H1 (cell line): ENCODE results near the gene INPP5J. TPM values are rescaled to one million over a fixed set of nuclear protein-coding genes. Genes with fewer than 3 reads are reported as not detected.

Source experiments
- CTCF ChIA-PET: fragments of 300-600 bp; sonication (Branson Sonifier 250); formaldehyde crosslinking; loops from one replicate; lab custom pipeline; 2021; ENCODE audit not compliant: partially characterized antibody; lab: Charles Lee
- POLR2A ChIA-PET: fragments of 300-600 bp; sonication (Branson Sonifier 250); formaldehyde crosslinking; loops from one replicate; lab custom pipeline; 2021; ENCODE audit warnings: inconsistent platforms; ENCODE audit not compliant: partially characterized antibody; lab: Charles Lee
- DNase-seq, 2 experiments: peaks; one replicate each; pipeline versions ENCODE4 v3.0.0 to v3.0.0-alpha.2; 2010 to 2022; ENCODE audit warnings: low spot score in 2 of 2, low read depth in 1 of 2, mixed read lengths in 1 of 2
- FAIRE-seq: peaks from 2 replicates; lab custom pipeline; 2011; peaks lifted over from hg19 to GRCh38; lab: Jason Lieb, UNC
- H2AFZ ChIP-seq: 2 replicates; pipeline ENCODE4 v1.8.1; 2012; ENCODE audit warnings: low read length, inconsistent platforms
- H2AK5ac ChIP-seq: 2 replicates; pipeline ENCODE4 v1.6.1; 2013; ENCODE audit warnings: low read depth, low read length
- H2BK120ac ChIP-seq: replicated peaks from 2 replicates; pipeline ENCODE3; 2013; ENCODE audit warnings: low read depth, low read length, inconsistent platforms
- H2BK12ac ChIP-seq: 2 replicates; pipeline ENCODE4 v1.6.1; 2013; ENCODE audit warnings: low read depth, low read length
- H2BK15ac ChIP-seq: 2 replicates; pipeline ENCODE4 v1.6.1; 2013; ENCODE audit warnings: low read length
- H2BK20ac ChIP-seq: 2 replicates; pipeline ENCODE4 v1.6.1; 2013; ENCODE audit warnings: low read length
- H2BK5ac ChIP-seq: 2 replicates; pipeline ENCODE4 v1.6.1; 2013; ENCODE audit warnings: low read depth, low read length
- H3K14ac ChIP-seq: 2 replicates; pipeline ENCODE4 v1.6.1; 2013; ENCODE audit warnings: inconsistent platforms; ENCODE audit not compliant: insufficient read length
- H3K18ac ChIP-seq: 2 replicates; pipeline ENCODE4 v1.6.1; 2013; ENCODE audit warnings: low read length; ENCODE audit errors: extremely low read depth
- H3K23ac ChIP-seq: 2 replicates; pipeline ENCODE4 v1.6.1; 2013; ENCODE audit warnings: inconsistent platforms; ENCODE audit not compliant: insufficient read length
- H3K23me2 ChIP-seq: 2 replicates; pipeline ENCODE4 v1.6.1; 2013; ENCODE audit warnings: low read depth, low read length
- H3K27ac ChIP-seq: 2 replicates; pipeline ENCODE4 v1.6.1; 2011; ENCODE audit warnings: low read depth, low read length, inconsistent platforms
- H3K27me3 ChIP-seq, 4 experiments: replicated peaks in 1 of 4; 1 replicate in 1 of 4; 2 replicates in 3 of 4; pipeline versions ENCODE4 v1.6.1 to v1.8.1; 2011 to 2013; ENCODE audit warnings: low read length in 3 of 4, mild to moderate bottlenecking in 3 of 4, inconsistent platforms in 2 of 4, mixed read lengths in 2 of 4, moderate library complexity in 1 of 4; ENCODE audit not compliant: control insufficient read depth in 3 of 4, insufficient read depth in 3 of 4; ENCODE audit errors: extremely low read depth in 1 of 4
- H3K36me3 ChIP-seq, 4 experiments: 2 replicates each; pipeline versions ENCODE4 v1.6.1 to v1.8.1; 2011 to 2013; ENCODE audit warnings: mild to moderate bottlenecking in 4 of 4, low read length in 3 of 4, moderate library complexity in 2 of 4, control low read depth in 1 of 4, inconsistent platforms in 1 of 4; ENCODE audit not compliant: insufficient read depth in 4 of 4, control insufficient read depth in 2 of 4
- H3K4ac ChIP-seq: replicated peaks from 2 replicates; pipeline ENCODE3; 2013; ENCODE audit warnings: low read length, low read depth, mixed read lengths, inconsistent platforms; ENCODE audit not compliant: insufficient read length
- H3K4me1 ChIP-seq, 4 experiments: replicated peaks in 1 of 4; 1 replicate in 1 of 4; 2 replicates in 3 of 4; pipeline versions ENCODE4 v1.6.1 to v1.8.1; 2011 to 2013; ENCODE audit warnings: low read length in 3 of 4, inconsistent platforms in 2 of 4, mixed read lengths in 1 of 4; ENCODE audit not compliant: insufficient read depth in 4 of 4, control insufficient read depth in 3 of 4
- H3K4me2 ChIP-seq, 2 experiments: 2 replicates each; pipeline versions ENCODE4 v1.6.1 to v1.8.1; 2011 to 2013; ENCODE audit warnings: low read depth in 2 of 2, low read length in 2 of 2, control low read depth in 1 of 2, inconsistent platforms in 1 of 2, mild to moderate bottlenecking in 1 of 2; ENCODE audit not compliant: insufficient read depth in 1 of 2
- H3K4me3 ChIP-seq, 4 experiments: fragments of 200-600, 300-600 bp in 1 of 4; sonication (generic), shearing (Covaris generic), sonication (Bioruptor Twin) in 1 of 4; 2 replicates each; pipeline versions ENCODE4 v1.5.1 to v1.8.1; 2011 to 2016; ENCODE audit warnings: low read length in 4 of 4, low read depth in 3 of 4, control low read depth in 2 of 4, inconsistent platforms in 2 of 4, mild to moderate bottlenecking in 2 of 4, mixed read lengths in 1 of 4, moderate library complexity in 1 of 4; ENCODE audit not compliant: insufficient read depth in 2 of 4; ENCODE audit errors: extremely low read depth in 1 of 4
- H3K56ac ChIP-seq: replicated peaks from 2 replicates; pipeline ENCODE3; 2013; ENCODE audit warnings: low read depth, mild to moderate bottlenecking, mixed read lengths, low read length, inconsistent platforms; ENCODE audit not compliant: insufficient read length
- H3K79me1 ChIP-seq: 2 replicates; pipeline ENCODE4 v1.6.1; 2013; ENCODE audit warnings: low read depth, low read length, control low read depth
- H3K79me2 ChIP-seq, 2 experiments: 2 replicates each; pipeline versions ENCODE4 v1.6.1 to v1.8.1; 2012 to 2013; ENCODE audit warnings: low read length in 2 of 2, mild to moderate bottlenecking in 2 of 2, inconsistent platforms in 1 of 2; ENCODE audit not compliant: insufficient read depth in 2 of 2, control insufficient read depth in 1 of 2
- H3K9ac ChIP-seq, 4 experiments: replicated peaks in 1 of 4; 1 replicate in 1 of 4; 2 replicates in 3 of 4; pipeline versions ENCODE4 v1.6.1 to v1.8.1; 2011 to 2013; ENCODE audit warnings: low read depth in 3 of 4, low read length in 3 of 4, control low read depth in 2 of 4, mild to moderate bottlenecking in 2 of 4, moderate library complexity in 2 of 4, inconsistent platforms in 1 of 4; ENCODE audit errors: extremely low read depth in 1 of 4
- H3K9me3 ChIP-seq, 2 experiments: 2 replicates each; pipeline versions ENCODE4 v1.6.1 to v1.8.1; 2012 to 2013; ENCODE audit warnings: mild to moderate bottlenecking in 2 of 2, moderate library complexity in 2 of 2, control low read depth in 1 of 2, inconsistent platforms in 1 of 2, low read depth in 1 of 2, low read length in 1 of 2, mixed read lengths in 1 of 2; ENCODE audit not compliant: insufficient read depth in 2 of 2
- H4K20me1 ChIP-seq, 2 experiments: replicated peaks in 1 of 2; 2 replicates each; pipeline versions ENCODE3 to v1.8.1; 2011 to 2013; ENCODE audit warnings: inconsistent platforms in 2 of 2, low read length in 2 of 2, mild to moderate bottlenecking in 1 of 2; ENCODE audit not compliant: insufficient read depth in 2 of 2, control insufficient read depth in 1 of 2
- H4K5ac ChIP-seq: 2 replicates; pipeline ENCODE4 v1.6.1; 2013; ENCODE audit warnings: low read length, low read depth, mixed read lengths, inconsistent platforms; ENCODE audit not compliant: insufficient read length
- H4K8ac ChIP-seq: 2 replicates; pipeline ENCODE4 v1.8.0; 2013; ENCODE audit warnings: mild to moderate bottlenecking, moderate library complexity, low read length, inconsistent platforms; ENCODE audit not compliant: insufficient read depth; ENCODE audit errors: extremely low read depth
- H4K91ac ChIP-seq: replicated peaks from 2 replicates; pipeline ENCODE3; 2013; ENCODE audit warnings: low read length, mixed read lengths, inconsistent platforms; ENCODE audit not compliant: insufficient read length
- CEBPB ChIP-seq: IDR thresholded peaks from 2 replicates; pipeline ENCODE4 v1.6.1; 2012; ENCODE audit warnings: low read depth, low read length
- WGBS, 2 experiments: shearing (Covaris generic) in 1 of 2; methylation state at CpG; one replicate each; pipeline versions ENCODE4 v1.1.6 to v1.1.7; 2013 to 2015; ENCODE audit warnings: low lambda C conversion rate in 2 of 2, mixed read lengths in 2 of 2, inconsistent platforms in 1 of 2, low coverage in 1 of 2, missing lambda C conversion rate in 1 of 2; ENCODE audit not compliant: insufficient replicate concordance in 2 of 2, insufficient coverage in 1 of 2, insufficient read length in 1 of 2; ENCODE audit errors: extremely low coverage in 1 of 2, missing lambda C conversion rate in 1 of 2; 5-methylcytosine and 5-hydroxymethylcytosine counted together
- polyA plus RNA-seq, 7 experiments: library from polyadenylated mRNA; depleted of rRNA in 3 of 7; stranded (reverse) in 5 of 7; unstranded in 2 of 7; fragments of >200 nt in 5 of 7; fragments of 200-250 nt in 2 of 7; gene quantifications; 1 replicate in 5 of 7; 2 replicates in 1 of 7; 4 replicates in 1 of 7; pipeline versions ENCODE4 v1.2.1 to v1.2.3, GENCODE V29; 2011 to 2013; ENCODE audit warnings: missing spikeins in 2 of 7, mixed read lengths in 2 of 7
- total RNA-seq: library from RNA; stranded (reverse); fragmentation: NEBNext Ultra II Directional; extraction: Animal tissue kit (Norgen Biotek cat#: 25700); gene quantifications from 2 replicates; pipeline ENCODE4 v1.2.1, GENCODE V29; 2021

Gene INPP5J
- total and polyA plus RNA-seq, 2 of the 8 experiments (the other 6 are each of a cell fraction or from before 2014, with no cell fraction given), result 5.4 to 6.0 TPM

DNA sequence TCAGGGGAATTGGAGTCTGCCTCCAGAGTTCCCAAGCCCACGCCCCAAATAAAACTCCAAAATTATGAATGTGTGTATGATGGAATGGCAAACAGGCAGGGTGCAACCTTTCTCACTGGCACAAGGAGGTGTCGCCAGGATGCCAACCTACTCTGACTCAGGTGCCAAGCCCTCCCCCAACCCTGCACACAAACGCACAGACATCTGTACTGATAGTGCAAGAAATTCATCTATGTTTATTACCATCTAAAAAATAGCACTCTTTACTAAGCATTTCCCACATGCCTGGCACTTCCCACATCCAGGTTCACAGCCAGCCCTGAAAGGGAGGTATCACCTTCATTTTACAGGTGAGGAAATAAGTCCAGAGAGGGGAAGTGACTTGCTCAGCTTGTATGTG is 16.3 kb downstream of the INPP5J start:
- peak overlapping the region; percentile 87 to 99 for H3K4me2 ChIP-seq
- H3K27me3 ChIP-seq, result 0 out of 7 replicates have a peak, but pooled peaks cover 0 to 3% (median 0%) of the 10 kb centered on the region in 4 experiments
- 0 out of 2 replicates have a peak overlapping the region, but pooled peaks have one; percentile 99 for H2BK12ac ChIP-seq
- H3K23ac ChIP-seq, result no peak overlapping the region
- peak overlapping the region in 1 of 4 experiments; percentile 55; a peak in 2 of 7 replicates for H3K9ac ChIP-seq
- H3K4me3 ChIP-seq, result peak overlapping the region; percentile 50 to 77 (median 55); a peak in 7 of 8 replicates
- H2BK5ac ChIP-seq, result peak overlapping the region; percentile 93; the same call in 1 of the 2 replicates
- POLR2A ChIA-PET, result interaction anchor here (1.3 to 2.7 kb wide), 3 partner anchors 8 to 129 kb away, joined by 3 to 12 read pairs (median 6); no protein-coding TSS in a partner anchor
- no peak overlapping the region for H3K4ac ChIP-seq
- H2BK20ac ChIP-seq, result 0 out of 2 replicates have a peak overlapping the region, but pooled peaks have one; percentile 57
- 81% methylated on average over 3 of the region's 3 CpGs; no CpG with 5 or more reads in 1 of the 2 experiments for WGBS, 2 experiments
- peaks cover 0 to 20% of the 10 kb centered on the region in 2 experiments; a peak in 3 of 4 replicates for H3K79me2 ChIP-seq
- CTCF ChIA-PET, result interaction anchor here (0.5 to 6.1 kb wide), 7 partner anchors 11 to 157 kb away, joined by 3 to 49 read pairs (median 4); no protein-coding TSS in a partner anchor
- no peak overlapping the region for H4K5ac ChIP-seq
- no peaks in the 10 kb centered on the region for H3K9me3 ChIP-seq
- no peak overlapping the region for H3K27ac ChIP-seq
- H4K20me1 ChIP-seq, result peaks cover 4 to 22% of the 10 kb centered on the region in 2 experiments
- H3K14ac ChIP-seq, result no peak overlapping the region
- no peak for FAIRE-seq
- H3K18ac ChIP-seq, result 0 out of 2 replicates have a peak overlapping the region, but pooled peaks have one; percentile 91
- H2BK15ac ChIP-seq, result no peak overlapping the region
- no peak for DNase-seq
- peak overlapping the region; percentile 16; the same call in 1 of the 2 replicates for H4K8ac ChIP-seq
- peak overlapping the region; percentile 98 for H4K91ac ChIP-seq
- no peak overlapping the region for H2AK5ac ChIP-seq
- peaks cover 12% of the 10 kb centered on the region for H3K23me2 ChIP-seq
- peaks cover 15% of the 10 kb centered on the region; the same call in 1 of the 2 replicates for H3K79me1 ChIP-seq
- peaks cover 7 to 25% (median 17%) of the 10 kb centered on the region in 4 experiments for H3K4me1 ChIP-seq
- no peak overlapping the region for H2BK120ac ChIP-seq
- no peak overlapping the region for H3K56ac ChIP-seq
- H3K36me3 ChIP-seq, result peaks cover 6 to 24% (median 13%) of the 10 kb centered on the region in 4 experiments; a peak in 7 of 8 replicates
- no peak overlapping the region for H2AFZ ChIP-seq
- TF ChIP-seq CEBPB, result no peak
